ENCODE data around the gene SPHK1. TPM values are rescaled to one million over a fixed set of nuclear protein-coding genes. Genes with fewer than 3 reads are reported as not detected.

SPHK1 gene
- polyA plus RNA-seq, 1 of the 3 experiments (the other 2 are of a cell fraction), result 12.3 TPM

- Histone ChIP-seq H3K4me1 (ENCODE audit: control insufficient read depth in 1 of 2, insufficient read depth in 2 of 2, low read depth in 1 of 2, low read length in 1 of 2) (peaks cover 0 to 16% of the 10 kb centered on the region in 2 experiments; a peak in 2 of 4 replicates), H3K79me2 (ENCODE audit: insufficient read depth) (peaks cover 15% of the 10 kb centered on the region; the same call in 1 of the 2 replicates), H3K4me2 (no peak overlapping the region), H3K9me2 (no peaks in the 10 kb centered on the region), H3K9me3 (no peaks in the 10 kb centered on the region), H3K36me3 (replicated peaks in 1 of 2; ENCODE audit: control insufficient read depth in 1 of 2, insufficient read depth in 2 of 2, low read length in 1 of 2) (peaks cover 34 to 42% of the 10 kb centered on the region in 2 experiments), H3F3A (replicated peaks; ENCODE audit: insufficient read depth) (no peaks in the 10 kb centered on the region), H3K4me3 (ENCODE audit: low read depth in 2 of 2, low read length in 1 of 2) (no peak overlapping the region), H3K9ac (no peak overlapping the region), H3K27me3 (ENCODE audit: insufficient read depth) (no peaks in the 10 kb centered on the region), H3K27ac (ENCODE audit: low read depth in 2 of 2, low read length in 1 of 2) (peak overlapping the region in 1 of 2 experiments; percentile 65; a peak in 2 of 4 replicates), H4K20me1 (ENCODE audit: insufficient read depth) (peaks cover 40% of the 10 kb centered on the region), H2AFZ (ENCODE audit: low read depth) (no peak overlapping the region)
- TF ChIP-seq CHD2 (IDR thresholded peaks at IDR 0.05; ENCODE audit: low read length, partially characterized antibody) (no peak), MAX (IDR thresholded peaks at IDR 0.05; ENCODE audit: low read depth) (no peak), RFX5 (IDR thresholded peaks at IDR 0.05; ENCODE audit: low read length) (no peak), PBX3 (IDR thresholded peaks at IDR 0.05) (no peak), ELF1 (IDR thresholded peaks at IDR 0.05) (no peak), TEAD4 (IDR thresholded peaks at IDR 0.05; ENCODE audit: borderline replicate concordance, insufficient read depth) (no peak)
- WGBS (ENCODE audit: low lambda C conversion rate), result 91% methylated on average over 20 of the region's 25 CpGs
- ChIA-PET CTCF (interaction anchor here (0.8 to 14.7 kb wide), 18 partner anchors 7 to 118 kb away, joined by 3 to 242 read pairs (median 7); partner anchors contain the start of genes AANAT, PRPSAP1, RHBDF2 and SPHK1), POLR2A (interaction anchor here (1.4 to 2.0 kb wide), 3 partner anchors 15 to 52 kb away, joined by 3 to 9 read pairs (median 8); partner anchors contain the start of genes PRPSAP1 and UBE2O)
- DNase-seq, result no peak
Measured at GRCh38 chr17:76404976-76405563, 20.7 kb downstream of the SPHK1 start.

- Histone ChIP-seq H3K4me3 (ENCODE audit: low read depth in 2 of 2, low read length in 1 of 2) (no peak overlapping the region), H3K9ac (no peak overlapping the region), H3K9me2 (no peaks in the 10 kb centered on the region), H3F3A (replicated peaks; ENCODE audit: insufficient read depth) (no peaks in the 10 kb centered on the region), H3K4me1 (ENCODE audit: control insufficient read depth in 1 of 2, insufficient read depth in 2 of 2, low read depth in 1 of 2, low read length in 1 of 2) (peaks cover 0 to 16% of the 10 kb centered on the region in 2 experiments; a peak in 2 of 4 replicates), H3K4me2 (no peak overlapping the region), H3K27me3 (ENCODE audit: insufficient read depth) (no peaks in the 10 kb centered on the region), H3K36me3 (replicated peaks in 1 of 2; ENCODE audit: control insufficient read depth in 1 of 2, insufficient read depth in 2 of 2, low read length in 1 of 2) (peaks cover 33 to 37% of the 10 kb centered on the region in 2 experiments), H2AFZ (ENCODE audit: low read depth) (no peak overlapping the region), H3K9me3 (no peaks in the 10 kb centered on the region), H3K27ac (ENCODE audit: low read depth in 2 of 2, low read length in 1 of 2) (peak overlapping the region in 1 of 2 experiments; percentile 65; a peak in 2 of 4 replicates), H3K79me2 (ENCODE audit: insufficient read depth) (peaks cover 15% of the 10 kb centered on the region; the same call in 1 of the 2 replicates), H4K20me1 (ENCODE audit: insufficient read depth) (peaks cover 40% of the 10 kb centered on the region)
- ChIA-PET CTCF (interaction anchor here (0.7 to 14.7 kb wide), 20 partner anchors 8 to 256 kb away, joined by 3 to 242 read pairs (median 6); partner anchors contain the start of genes AANAT, PRPSAP1, RHBDF2 and SPHK1), POLR2A (interaction anchor here (1.4 to 2.0 kb wide), 3 partner anchors 16 to 52 kb away, joined by 3 to 9 read pairs (median 8); partner anchors contain the start of genes PRPSAP1 and UBE2O)
- 97% methylated on average over 7 of the region's 9 CpGs for WGBS (ENCODE audit: low lambda C conversion rate)
- no peak for DNase-seq
- TF ChIP-seq YY1 (IDR thresholded peaks at IDR 0.05; ENCODE audit: low read depth) (no peak), FOXJ3 (CRISPR knock-in tag; IDR thresholded peaks at IDR 0.05) (0 out of 2 replicates have a peak, but pooled peaks have one; percentile 28)
Measured at GRCh38 chr17:76405607-76405966, 21.2 kb downstream of the SPHK1 start.
